ENCODE results near the gene MON1A.

GRCh38 chr3:49871531-49872153 lies 58.0 kb downstream of the MON1A start:
- TF ChIP-seq, protein P1, sequence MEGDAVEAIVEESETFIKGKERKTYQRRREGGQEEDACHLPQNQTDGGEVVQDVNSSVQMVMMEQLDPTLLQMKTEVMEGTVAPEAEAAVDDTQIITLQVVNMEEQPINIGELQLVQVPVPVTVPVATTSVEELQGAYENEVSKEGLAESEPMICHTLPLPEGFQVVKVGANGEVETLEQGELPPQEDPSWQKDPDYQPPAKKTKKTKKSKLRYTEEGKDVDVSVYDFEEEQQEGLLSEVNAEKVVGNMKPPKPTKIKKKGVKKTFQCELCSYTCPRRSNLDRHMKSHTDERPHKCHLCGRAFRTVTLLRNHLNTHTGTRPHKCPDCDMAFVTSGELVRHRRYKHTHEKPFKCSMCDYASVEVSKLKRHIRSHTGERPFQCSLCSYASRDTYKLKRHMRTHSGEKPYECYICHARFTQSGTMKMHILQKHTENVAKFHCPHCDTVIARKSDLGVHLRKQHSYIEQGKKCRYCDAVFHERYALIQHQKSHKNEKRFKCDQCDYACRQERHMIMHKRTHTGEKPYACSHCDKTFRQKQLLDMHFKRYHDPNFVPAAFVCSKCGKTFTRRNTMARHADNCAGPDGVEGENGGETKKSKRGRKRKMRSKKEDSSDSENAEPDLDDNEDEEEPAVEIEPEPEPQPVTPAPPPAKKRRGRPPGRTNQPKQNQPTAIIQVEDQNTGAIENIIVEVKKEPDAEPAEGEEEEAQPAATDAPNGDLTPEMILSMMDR (IDR thresholded peaks at IDR 0.05; ENCODE audit: low read depth, low read length, poor library complexity, severe bottlenecking) = no peak
- no peak for TF ChIP-seq EZH2phosphoT487 (IDR thresholded peaks at IDR 0.05; ENCODE audit: borderline replicate concordance, low read length)
